Right atrium auricular region (tissue), 2 donors: ENCODE measurements around the gene ITGB4. TPM values are rescaled to one million over a fixed set of nuclear protein-coding genes. Genes with fewer than 3 reads are reported as not detected.

Experiments used
- DNase-seq: peaks from one replicate; pipeline ENCODE4 v3.0.0-alpha.2; 2019; ENCODE audit warnings: low spot score
- H3K27ac ChIP-seq, 2 donors: fragments of 200-600 bp; sonication (generic); 1 replicate in 1 of 2; 2 replicates in 1 of 2; pipeline ENCODE4 v1.5.1; 2016 to 2019
- H3K27me3 ChIP-seq, 2 donors: fragments of 200-600 bp; sonication (generic); one replicate each; pipeline versions ENCODE4 v1.5.1 to v1.6.0; 2017 to 2019
- H3K36me3 ChIP-seq: fragments of 200-600 bp; sonication (generic); one replicate; pipeline ENCODE4 v1.5.1; 2016
- H3K4me1 ChIP-seq, 2 donors: fragments of 200-600 bp; sonication (generic); one replicate each; pipeline versions ENCODE4 v1.5.1 to v1.6.0; 2017 to 2019
- H3K4me3 ChIP-seq, 2 donors: fragments of 200-600 bp; sonication (generic); 1 replicate in 1 of 2; 2 replicates in 1 of 2; pipeline ENCODE4 v1.5.1; 2017 to 2019; ENCODE audit warnings: mild to moderate bottlenecking in 1 of 2, moderate library complexity in 1 of 2
- H3K9me3 ChIP-seq, 2 donors: fragments of 200-600 bp; sonication (generic); one replicate each; pipeline ENCODE4 v1.5.1; 2019
- CTCF ChIP-seq, 2 donors: fragments of 200-600 bp; sonication (generic); IDR thresholded peaks; one replicate each; pipeline ENCODE4 v1.5.1; 2019; ENCODE audit warnings: antibody characterized with exemption in 2 of 2
- total RNA-seq, 2 donors: library from RNA; depleted of rRNA; stranded (reverse); fragments of >200 nt; gene quantifications; one replicate each; pipeline ENCODE4 v1.1.0, GENCODE V29; 2016

The ITGB4 gene
- total RNA-seq, 2 donors from 2014 or later = 11.1 to 37.5 TPM

- H3K27ac ChIP-seq = peak overlapping the region; percentile 79 to 84
- H3K36me3 ChIP-seq = peaks cover 62% of the 10 kb centered on the region
- DNase-seq = no peak
- peaks cover 0 to 63% of the 10 kb centered on the region in 2 donors for H3K4me1 ChIP-seq
- no peaks in the 10 kb centered on the region for H3K27me3 ChIP-seq
- no peak overlapping the region for H3K4me3 ChIP-seq
- TF ChIP-seq CTCF (IDR thresholded peaks at IDR 0.05) = no peak
- no peaks in the 10 kb centered on the region for H3K9me3 ChIP-seq
Measured at GRCh38 chr17:75706042-75706728, 15.1 kb upstream of the ITGB4 start.

GRCh38 chr17:75707079-75707571 is 14.1 kb upstream of the ITGB4 start:
- peak; percentile 62 for DNase-seq
- Histone ChIP-seq H3K4me1 (peaks cover 0 to 53% of the 10 kb centered on the region in 2 donors), H3K27ac (peak overlapping the region; percentile 79 to 84), H3K4me3 (no peak overlapping the region), H3K9me3 (no peaks in the 10 kb centered on the region), H3K36me3 (peaks cover 53% of the 10 kb centered on the region), H3K27me3 (no peaks in the 10 kb centered on the region)
- TF ChIP-seq CTCF (IDR thresholded peaks at IDR 0.05) = no peak

- H3K27ac ChIP-seq = no peak overlapping the region
- H3K4me1 ChIP-seq = peaks cover 0 to 7% of the 10 kb centered on the region in 2 donors
- H3K36me3 ChIP-seq = peaks cover 3% of the 10 kb centered on the region
- no peaks in the 10 kb centered on the region for H3K9me3 ChIP-seq
- no peak for DNase-seq
- no peak overlapping the region for H3K4me3 ChIP-seq
- H3K27me3 ChIP-seq = no peaks in the 10 kb centered on the region
- no peak for TF ChIP-seq CTCF (IDR thresholded peaks at IDR 0.05)
Measured at GRCh38 chr17:75712446-75712845, 8.8 kb upstream of the ITGB4 start.

- no peak overlapping the region for H3K27ac ChIP-seq
- H3K27me3 ChIP-seq = no peaks in the 10 kb centered on the region
- no peak for TF ChIP-seq CTCF (IDR thresholded peaks at IDR 0.05)
- peaks cover 0 to 13% of the 10 kb centered on the region in 2 donors for H3K4me1 ChIP-seq
- H3K4me3 ChIP-seq = no peak overlapping the region
- H3K9me3 ChIP-seq = no peaks in the 10 kb centered on the region
- DNase-seq = no peak
- no peaks in the 10 kb centered on the region for H3K36me3 ChIP-seq
Measured at GRCh38 chr17:75719732-75720131, 1.5 kb upstream of the ITGB4 start.

GRCh38 chr17:75721463-75722011 is 278 bp downstream of the ITGB4 start:
- Histone ChIP-seq H3K4me3 (peak overlapping the region; percentile 41 to 59), H3K27me3 (no peaks in the 10 kb centered on the region), H3K9me3 (no peaks in the 10 kb centered on the region), H3K27ac (peak overlapping the region; percentile 54 to 65), H3K36me3 (no peaks in the 10 kb centered on the region), H3K4me1 (peaks cover 0 to 13% of the 10 kb centered on the region in 2 donors)
- DNase-seq = no peak
- TF ChIP-seq CTCF (IDR thresholded peaks at IDR 0.05) = no peak
